Mesenchymal stem cell (in vitro differentiated cells and primary cell): ENCODE measurements around the gene QSOX1.
A peak's percentile ranks its signal among the peaks of the same experiment; 100 is the strongest.

ENCODE experiments used
- DNase-seq: peaks from one replicate; pipeline ENCODE4 v3.0.0-alpha.2; 2013
- H2AFZ ChIP-seq: one replicate; pipeline ENCODE4 v1.6.1; 2013; ENCODE audit warnings: low read depth, mild to moderate bottlenecking, control low read depth, inconsistent platforms, low read length, moderate library complexity
- H2AK5ac ChIP-seq: 2 replicates; pipeline ENCODE4 v1.6.1; 2013; ENCODE audit warnings: low read length, moderate library complexity, mild to moderate bottlenecking, inconsistent platforms; ENCODE audit not compliant: severe bottlenecking
- H2BK120ac ChIP-seq: one replicate; pipeline ENCODE4 v1.6.1; 2013; ENCODE audit warnings: low read depth, mild to moderate bottlenecking, inconsistent platforms, low read length, moderate library complexity
- H2BK12ac ChIP-seq, 2 experiments: one replicate each; pipeline ENCODE4 v1.6.1; 2013; ENCODE audit warnings: inconsistent platforms in 2 of 2, low read length in 2 of 2, mild to moderate bottlenecking in 2 of 2, moderate library complexity in 2 of 2, control low read depth in 1 of 2
- H2BK15ac ChIP-seq: one replicate; pipeline ENCODE4 v1.6.1; 2013; ENCODE audit warnings: mild to moderate bottlenecking, low read depth, inconsistent platforms; ENCODE audit not compliant: poor library complexity, severe bottlenecking
- H2BK5ac ChIP-seq: 2 replicates; pipeline ENCODE4 v1.6.1; 2013; ENCODE audit warnings: low read depth, mild to moderate bottlenecking, low read length, control low read depth, inconsistent platforms; ENCODE audit not compliant: poor library complexity, severe bottlenecking
- H3K14ac ChIP-seq, 2 experiments: one replicate each; pipeline ENCODE4 v1.6.1; 2013; ENCODE audit warnings: inconsistent platforms in 2 of 2, low read length in 2 of 2, control low read depth in 1 of 2, mild to moderate bottlenecking in 1 of 2, moderate library complexity in 1 of 2
- H3K18ac ChIP-seq, 2 experiments: one replicate each; pipeline ENCODE4 v1.6.1; 2013; ENCODE audit warnings: inconsistent platforms in 2 of 2, low read length in 2 of 2, control low read depth in 1 of 2, low read depth in 1 of 2, mild to moderate bottlenecking in 1 of 2
- H3K23ac ChIP-seq, 2 experiments: one replicate each; pipeline ENCODE4 v1.6.1; 2013; ENCODE audit warnings: inconsistent platforms in 2 of 2, low read length in 2 of 2, mild to moderate bottlenecking in 2 of 2, moderate library complexity in 2 of 2, control low read depth in 1 of 2
- H3K27ac ChIP-seq: 2 replicates; pipeline ENCODE4 v1.5.1; 2013; ENCODE audit warnings: mild to moderate bottlenecking, moderate library complexity, low read length, control low read depth, inconsistent platforms; ENCODE audit not compliant: poor library complexity, severe bottlenecking
- H3K27me3 ChIP-seq, 2 experiments: 2 replicates each; pipeline versions ENCODE4 v1.6.1 to v1.7.0; 2013; ENCODE audit warnings: low read length in 2 of 2, mild to moderate bottlenecking in 2 of 2, moderate library complexity in 2 of 2, control low read depth in 1 of 2, inconsistent platforms in 1 of 2; ENCODE audit not compliant: control insufficient read depth in 1 of 2, insufficient read depth in 1 of 2
- H3K36me3 ChIP-seq, 2 experiments: 2 replicates each; pipeline versions ENCODE4 v1.6.1 to v1.7.0; 2013; ENCODE audit warnings: low read length in 2 of 2, control low read depth in 1 of 2, inconsistent platforms in 1 of 2, low read depth in 1 of 2, mild to moderate bottlenecking in 1 of 2; ENCODE audit not compliant: insufficient read depth in 2 of 2, control insufficient read depth in 1 of 2
- H3K4ac ChIP-seq, 2 experiments: one replicate each; pipeline ENCODE4 v1.6.1; 2013; ENCODE audit warnings: inconsistent platforms in 2 of 2, low read length in 2 of 2, mild to moderate bottlenecking in 2 of 2, moderate library complexity in 2 of 2, control low read depth in 1 of 2, low read depth in 1 of 2
- H3K4me1 ChIP-seq: 2 replicates; pipeline ENCODE4 v1.6.1; 2013; ENCODE audit warnings: low read depth, low read length, control low read depth; ENCODE audit not compliant: control insufficient read depth, insufficient read depth
- H3K4me2 ChIP-seq: 2 replicates; pipeline ENCODE4 v1.6.1; 2013; ENCODE audit warnings: low read length, mild to moderate bottlenecking, inconsistent platforms; ENCODE audit not compliant: poor library complexity, severe bottlenecking
- H3K4me3 ChIP-seq, 2 experiments: 2 replicates each; pipeline versions ENCODE4 v1.5.1 to v1.7.0; 2013; ENCODE audit warnings: low read length in 2 of 2, mild to moderate bottlenecking in 2 of 2, control low read depth in 1 of 2, low read depth in 1 of 2; ENCODE audit not compliant: insufficient read depth in 1 of 2
- H3K79me1 ChIP-seq: replicated peaks from 2 replicates; pipeline ENCODE4 v1.6.1; 2013; ENCODE audit warnings: mild to moderate bottlenecking, control low read depth, low read length, inconsistent platforms; ENCODE audit not compliant: poor library complexity, severe bottlenecking
- H3K9ac ChIP-seq: 2 replicates; pipeline ENCODE4 v1.7.0; 2013; ENCODE audit warnings: mild to moderate bottlenecking, low read length, moderate library complexity
- H3K9me3 ChIP-seq: 2 replicates; pipeline ENCODE4 v1.7.0; 2013; ENCODE audit warnings: mild to moderate bottlenecking, low read length; ENCODE audit not compliant: control insufficient read depth
- H4K8ac ChIP-seq: one replicate; pipeline ENCODE4 v1.6.1; 2013; ENCODE audit warnings: inconsistent platforms, mild to moderate bottlenecking, low read length, moderate library complexity
- H4K91ac ChIP-seq: one replicate; pipeline ENCODE4 v1.6.1; 2013; ENCODE audit warnings: mild to moderate bottlenecking, low read length, inconsistent platforms
- WGBS: methylation state at CpG from one replicate; pipeline ENCODE4 v1.1.7; 2013; ENCODE audit warnings: mixed read lengths; 5-methylcytosine and 5-hydroxymethylcytosine counted together

Gene QSOX1

GRCh38 chr1:180163041-180163440 is 8.4 kb downstream of the QSOX1 start:
- WGBS = 97% methylated on average over 1 of the region's 2 CpGs
- H2BK120ac ChIP-seq = no peak overlapping the region
- H3K23ac ChIP-seq = no peak overlapping the region
- H3K14ac ChIP-seq = no peak overlapping the region
- H3K79me1 ChIP-seq = peaks cover 40% of the 10 kb centered on the region
- no peak overlapping the region for H3K4ac ChIP-seq
- H3K9me3 ChIP-seq = no peaks in the 10 kb centered on the region
- H3K9ac ChIP-seq = no peak overlapping the region
- H3K36me3 ChIP-seq = peaks cover 9 to 16% of the 10 kb centered on the region in 2 experiments
- H2BK5ac ChIP-seq = no peak overlapping the region
- no peak for DNase-seq
- no peak overlapping the region for H4K8ac ChIP-seq
- H2AFZ ChIP-seq = no peak overlapping the region
- no peak overlapping the region for H4K91ac ChIP-seq
- no peak overlapping the region for H3K18ac ChIP-seq
- H3K27me3 ChIP-seq = no peaks in the 10 kb centered on the region
- no peak overlapping the region for H2BK12ac ChIP-seq
- peaks cover 18% of the 10 kb centered on the region for H3K4me1 ChIP-seq
- H2BK15ac ChIP-seq = no peak overlapping the region
- H2AK5ac ChIP-seq = no peak overlapping the region
- H3K4me2 ChIP-seq = no peak overlapping the region
- no peak overlapping the region for H3K4me3 ChIP-seq
- H3K27ac ChIP-seq = no peak overlapping the region

GRCh38 chr1:180165096-180165495 is 10.4 kb downstream of the QSOX1 start:
- Histone ChIP-seq H3K14ac (peak overlapping the region in 1 of 2 experiments; percentile 23), H2BK12ac (no peak overlapping the region), H4K91ac (no peak overlapping the region), H2BK5ac (no peak overlapping the region), H3K9ac (no peak overlapping the region), H2BK120ac (no peak overlapping the region), H3K4me2 (no peak overlapping the region), H3K18ac (peak overlapping the region in 1 of 2 experiments; percentile 31), H2AK5ac (no peak overlapping the region), H3K27ac (no peak overlapping the region), H3K4me3 (no peak overlapping the region), H3K27me3 (no peaks in the 10 kb centered on the region), H3K36me3 (peaks cover 25% of the 10 kb centered on the region in 2 experiments), H3K4me1 (peaks cover 17% of the 10 kb centered on the region), H2BK15ac (no peak overlapping the region), H3K79me1 (peaks cover 44% of the 10 kb centered on the region), H2AFZ (no peak overlapping the region), H4K8ac (no peak overlapping the region), H3K4ac (no peak overlapping the region), H3K9me3 (no peaks in the 10 kb centered on the region), H3K23ac (no peak overlapping the region)
- DNase-seq = no peak
- 95% methylated on average over 2 of the region's 2 CpGs for WGBS

- H3K18ac ChIP-seq = peak overlapping the region in 1 of 2 experiments; percentile 31
- no peak overlapping the region for H4K8ac ChIP-seq
- H3K9me3 ChIP-seq = no peaks in the 10 kb centered on the region
- H3K4me1 ChIP-seq = peaks cover 17% of the 10 kb centered on the region
- no peak overlapping the region for H3K9ac ChIP-seq
- H4K91ac ChIP-seq = no peak overlapping the region
- no peak overlapping the region for H3K4me3 ChIP-seq
- peaks cover 25% of the 10 kb centered on the region in 2 experiments for H3K36me3 ChIP-seq
- no peak overlapping the region for H2AK5ac ChIP-seq
- H3K4me2 ChIP-seq = no peak overlapping the region
- no peak overlapping the region for H2BK15ac ChIP-seq
- DNase-seq = no peak
- no peak overlapping the region for H3K27ac ChIP-seq
- no peak overlapping the region for H2BK12ac ChIP-seq
- H3K79me1 ChIP-seq = peaks cover 50% of the 10 kb centered on the region
- no peak overlapping the region for H2BK120ac ChIP-seq
- H3K23ac ChIP-seq = no peak overlapping the region
- no peak overlapping the region for H2BK5ac ChIP-seq
- H2AFZ ChIP-seq = no peak overlapping the region
- peak overlapping the region in 1 of 2 experiments; percentile 23 for H3K14ac ChIP-seq
- no peak overlapping the region for H3K4ac ChIP-seq
- H3K27me3 ChIP-seq = no peaks in the 10 kb centered on the region
- 96% methylated on average over 11 of the region's 12 CpGs for WGBS
Observed at GRCh38 chr1:180165509-180166435, 11.1 kb downstream of the QSOX1 start.

GRCh38 chr1:180166436-180166800 is 11.7 kb downstream of the QSOX1 start:
- Histone ChIP-seq H2BK15ac (no peak overlapping the region), H3K14ac (no peak overlapping the region), H3K9me3 (no peaks in the 10 kb centered on the region), H3K18ac (no peak overlapping the region), H2BK12ac (no peak overlapping the region), H4K8ac (no peak overlapping the region), H3K27me3 (no peaks in the 10 kb centered on the region), H3K4me1 (peaks cover 17% of the 10 kb centered on the region), H3K79me1 (peaks cover 55% of the 10 kb centered on the region), H3K4me3 (no peak overlapping the region), H3K4ac (no peak overlapping the region), H2BK5ac (no peak overlapping the region), H2BK120ac (no peak overlapping the region), H3K36me3 (peaks cover 25 to 29% of the 10 kb centered on the region in 2 experiments), H3K23ac (no peak overlapping the region), H3K4me2 (no peak overlapping the region), H4K91ac (no peak overlapping the region), H2AK5ac (no peak overlapping the region), H3K9ac (no peak overlapping the region), H3K27ac (no peak overlapping the region), H2AFZ (no peak overlapping the region)
- 93% methylated on average over 5 of the region's 5 CpGs for WGBS
- no peak for DNase-seq
